ENCODE results near the gene AGAP2. TPM values are rescaled to one million over a fixed set of nuclear protein-coding genes. Genes with fewer than 3 reads are reported as not detected.

AGAP2 gene
- total RNA-seq, 1 donor from 2014 or later = 1.5 TPM

GRCh38 chr12:57769594-57769993 lies 31.1 kb upstream of the AGAP2 start:
- Histone ChIP-seq H3K27me3 (peaks cover 10% of the 10 kb centered on the region), H3K4me3 (no peak overlapping the region), H3K27ac (no peak overlapping the region), H3K9me3 (no peaks in the 10 kb centered on the region), H3K4me1 (peaks cover 48% of the 10 kb centered on the region), H3K36me3 (peaks cover 0 to 7% of the 10 kb centered on the region in 2 donors)
- intact Hi-C loops (cut with DNase I) = no loop called here
- DNase-seq (ENCODE audit: extremely low spot score in 2 of 2) = no peak
- TF ChIP-seq POLR2AphosphoS5 (IDR thresholded peaks at IDR 0.05; ENCODE audit: insufficient read depth in 1 of 2, low read depth in 1 of 2) = no peak
- TF ChIP-seq POLR2A (IDR thresholded peaks at IDR 0.05) = no peak
- no peak for TF ChIP-seq CTCF (IDR thresholded peaks at IDR 0.05)

DNA sequence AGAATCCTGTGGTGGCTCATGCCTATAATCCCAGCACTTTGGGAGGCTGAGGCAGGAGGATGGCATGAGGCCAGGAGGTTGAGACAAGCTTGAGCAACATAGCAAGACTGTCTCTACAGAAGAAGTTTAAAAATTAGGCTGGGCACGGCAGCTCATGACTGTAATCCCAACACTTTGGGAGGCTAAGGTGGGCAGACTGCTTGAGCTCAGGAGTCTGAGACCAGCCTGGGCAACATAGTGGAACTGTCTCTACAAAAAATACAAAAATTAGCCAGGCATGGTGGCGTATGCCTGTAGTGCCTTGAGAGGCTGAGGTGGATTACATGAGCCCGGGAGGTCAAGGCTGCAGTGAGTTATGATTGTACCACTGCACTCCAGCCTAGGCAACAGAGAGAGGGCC lies 29.3 kb upstream of the AGAP2 start:
- H3K27ac ChIP-seq = no peak overlapping the region
- intact Hi-C loops (cut with DNase I) = no loop called here
- no peaks in the 10 kb centered on the region for H3K9me3 ChIP-seq
- TF ChIP-seq POLR2A (IDR thresholded peaks at IDR 0.05) (no peak), POLR2AphosphoS5 (IDR thresholded peaks at IDR 0.05; ENCODE audit: insufficient read depth in 1 of 2, low read depth in 1 of 2) (no peak), CTCF (IDR thresholded peaks at IDR 0.05) (no peak)
- no peak for DNase-seq (ENCODE audit: extremely low spot score in 2 of 2)
- peaks cover 0 to 7% of the 10 kb centered on the region in 2 donors for H3K36me3 ChIP-seq
- peaks cover 40% of the 10 kb centered on the region for H3K4me1 ChIP-seq
- H3K27me3 ChIP-seq = peaks cover 20% of the 10 kb centered on the region
- no peak overlapping the region for H3K4me3 ChIP-seq

DNA sequence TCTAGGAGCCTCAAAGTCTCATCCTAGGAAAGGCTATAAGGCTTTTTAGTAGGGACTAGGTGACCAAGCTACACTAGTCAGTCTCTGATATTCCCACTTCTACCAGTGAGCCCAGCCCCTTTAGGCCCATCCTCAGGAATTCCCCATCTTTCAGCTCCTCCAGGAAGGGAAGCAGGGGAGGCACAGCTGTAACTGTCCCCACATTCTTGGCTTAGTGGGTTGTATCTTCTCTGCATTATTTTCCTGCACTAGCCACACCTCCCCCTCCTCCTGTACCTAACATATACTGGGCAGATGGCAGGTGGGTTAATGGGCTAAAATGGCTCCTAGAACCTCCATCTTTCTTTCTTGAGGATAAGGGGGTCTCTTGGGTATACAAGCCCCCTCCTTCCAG lies 28.8 kb upstream of the AGAP2 start:
- Histone ChIP-seq H3K4me1 (peaks cover 37% of the 10 kb centered on the region), H3K9me3 (no peaks in the 10 kb centered on the region), H3K27ac (no peak overlapping the region), H3K36me3 (peaks cover 0 to 7% of the 10 kb centered on the region in 2 donors), H3K4me3 (no peak overlapping the region), H3K27me3 (peaks cover 20% of the 10 kb centered on the region)
- intact Hi-C loops (cut with DNase I) = no loop called here
- no peak for DNase-seq (ENCODE audit: extremely low spot score in 2 of 2)
- TF ChIP-seq CTCF (IDR thresholded peaks at IDR 0.05) (no peak), POLR2A (IDR thresholded peaks at IDR 0.05) (no peak), POLR2AphosphoS5 (IDR thresholded peaks at IDR 0.05; ENCODE audit: insufficient read depth in 1 of 2, low read depth in 1 of 2) (no peak)

GRCh38 chr12:57766464-57767304 lies 28.1 kb upstream of the AGAP2 start, which contains the start of gene CYP27B1:
TSS of gene CYP27B1 (minus strand) at chr12:57767078. CDS start at chr12:57767041, 37 bp downstream.
- Histone ChIP-seq H3K27ac (no peak within 1 kb of the TSS), H3K4me1 (peaks cover 37% of the 10 kb centered on the region), H3K36me3 (peaks cover 0 to 7% of the 10 kb centered on the region in 2 donors), H3K4me3 (peak within 1 kb of the TSS; percentile 36 to 37), H3K27me3 (peaks cover 20% of the 10 kb centered on the region), H3K9me3 (no peaks in the 10 kb centered on the region)
- DNase-seq (ENCODE audit: extremely low spot score in 2 of 2) = no peak
- TF ChIP-seq POLR2A (IDR thresholded peaks at IDR 0.05) (no peak), POLR2AphosphoS5 (IDR thresholded peaks at IDR 0.05; ENCODE audit: insufficient read depth in 1 of 2, low read depth in 1 of 2) (no peak), CTCF (IDR thresholded peaks at IDR 0.05) (no peak)
- intact Hi-C loops (cut with DNase I) = no loop called here

All from vagina (tissue), 2 donors.